ENCODE measurements around the gene SYT9. TPM values are rescaled to one million over a fixed set of nuclear protein-coding genes. Genes with fewer than 3 reads are reported as not detected.
A peak's percentile ranks its signal among the peaks of the same experiment; 100 is the strongest.

SYT9 gene
- total and polyA plus RNA-seq, 10 of the 15 experiments (the other 5 are each of a cell fraction or from before 2014, with no cell fraction given): 0.03 TPM; not detected in 9

- WGBS (ENCODE audit: insufficient coverage, insufficient replicate concordance, low lambda C conversion rate, missing lambda C conversion rate): 62% methylated on average over 3 of the region's 3 CpGs
- no TSS peak for BruUV-seq (replicated peaks)
- Histone ChIP-seq H3K79me2 (ENCODE audit: control insufficient read depth, insufficient read depth, low read length) (no peaks in the 10 kb centered on the region), H4K20me1 (ENCODE audit: control insufficient read depth, insufficient read depth) (no peaks in the 10 kb centered on the region), H3K9ac (ENCODE audit: control insufficient read depth, insufficient read depth, low read length) (no peak overlapping the region), H3K4me3 (no peak overlapping the region), H3K27ac (ENCODE audit: control insufficient read depth, insufficient read depth) (no peak overlapping the region), H3K4me2 (ENCODE audit: control insufficient read depth, insufficient read depth) (no peak overlapping the region), H3K4me1 (ENCODE audit: control insufficient read depth, insufficient read depth, low read length) (0 out of 2 replicates have a peak, but pooled peaks cover 5% of the 10 kb centered on the region), H3K27me3 (replicated peaks in 1 of 2; ENCODE audit: control insufficient read depth in 2 of 2, insufficient read depth in 2 of 2, low read length in 1 of 2) (no peaks in the 10 kb centered on the region), H3K9me3 (replicated peaks; ENCODE audit: control insufficient read depth, insufficient read depth, low read length) (no peaks in the 10 kb centered on the region), H3K36me3 (ENCODE audit: control insufficient read depth in 2 of 2, insufficient read depth in 2 of 2, low read length in 1 of 2) (no peaks in the 10 kb centered on the region), H2AFZ (ENCODE audit: control insufficient read depth, low read depth, low read length) (no peak overlapping the region)
- ChIA-PET SMC1A (ENCODE audit: uncharacterized antibody, unreplicated experiment) (interaction anchor here (1.5 to 8.5 kb wide), 3 partner anchors 26 to 87 kb away, joined by 3 to 119 read pairs (median 3); no protein-coding TSS in a partner anchor), RAD21 (ENCODE audit: unreplicated experiment) (interaction anchor here (0.6 to 4.1 kb wide), 2 partner anchors 87 to 255 kb away, joined by 3 to 74 read pairs; no protein-coding TSS in a partner anchor), CTCF (interaction anchor here (0.9 to 6.8 kb wide), 4 partner anchors 10 to 255 kb away, joined by 3 to 107 read pairs (median 5); no protein-coding TSS in a partner anchor), POLR2A (no interaction called here)
- intact Hi-C loops (cut with micrococcal nuclease; ENCODE audit: unreplicated experiment): loop anchor here (5.0 kb wide), 2 partner anchors 252 to 628 kb away; no protein-coding TSS in a partner anchor
- no peak for FAIRE-seq
- in situ Hi-C loops (cut with MboI): loop anchor here (5.0 kb wide), 2 partner anchors 88 to 338 kb away; no protein-coding TSS in a partner anchor
- no peak for TF ChIP-seq MYB (IDR thresholded peaks at IDR 0.05; ENCODE audit: borderline replicate concordance, low read depth, low read length)
- no peak for TF ChIP-seq PAX8 (IDR thresholded peaks at IDR 0.05)
- no peak for ATAC-seq
- no peak for DNase-seq (ENCODE audit: low read depth, low spot score)
Observed at GRCh38 chr11:7439746-7440320, 188.1 kb downstream of the SYT9 start.

- in situ Hi-C loops (cut with MboI) (loop anchor here (5.0 kb wide), 2 partner anchors 90 to 340 kb away; no protein-coding TSS in a partner anchor), intact Hi-C loops (cut with micrococcal nuclease; ENCODE audit: unreplicated experiment) (loop anchor here (1.0 to 5.0 kb wide), 5 partner anchors 89 to 630 kb away; no protein-coding TSS in a partner anchor)
- Histone ChIP-seq H3K4me1 (ENCODE audit: control insufficient read depth, insufficient read depth, low read length) (no peaks in the 10 kb centered on the region), H3K9me3 (replicated peaks; ENCODE audit: control insufficient read depth, insufficient read depth, low read length) (no peaks in the 10 kb centered on the region), H3K79me2 (ENCODE audit: control insufficient read depth, insufficient read depth, low read length) (no peaks in the 10 kb centered on the region), H4K20me1 (ENCODE audit: control insufficient read depth, insufficient read depth) (no peaks in the 10 kb centered on the region), H3K9ac (ENCODE audit: control insufficient read depth, insufficient read depth, low read length) (no peak overlapping the region), H3K4me2 (ENCODE audit: control insufficient read depth, insufficient read depth) (no peak overlapping the region), H3K4me3 (no peak overlapping the region), H3K27ac (ENCODE audit: control insufficient read depth, insufficient read depth) (no peak overlapping the region), H2AFZ (ENCODE audit: control insufficient read depth, low read depth, low read length) (no peak overlapping the region), H3K36me3 (ENCODE audit: control insufficient read depth in 2 of 2, insufficient read depth in 2 of 2, low read length in 1 of 2) (no peaks in the 10 kb centered on the region), H3K27me3 (replicated peaks in 1 of 2; ENCODE audit: control insufficient read depth in 2 of 2, insufficient read depth in 2 of 2, low read length in 1 of 2) (no peaks in the 10 kb centered on the region)
- ATAC-seq: peak; percentile 98
- ChIA-PET RAD21 (ENCODE audit: unreplicated experiment) (interaction anchor here (0.6 to 4.1 kb wide), 19 partner anchors 11 to 705 kb away, joined by 3 to 74 read pairs (median 3); no protein-coding TSS in a partner anchor), CTCF (interaction anchor here (0.6 to 6.8 kb wide), 39 partner anchors 9 to 349 kb away, joined by 3 to 107 read pairs (median 4); partner anchors contain the start of gene PPFIBP2), POLR2A (no interaction called here), SMC1A (ENCODE audit: uncharacterized antibody, unreplicated experiment) (interaction anchor here (0.7 to 8.5 kb wide), 21 partner anchors 7 to 350 kb away, joined by 3 to 119 read pairs (median 4); no protein-coding TSS in a partner anchor)
- no TSS peak for BruUV-seq (replicated peaks)
- 17% methylated on average over 6 of the region's 6 CpGs for WGBS (ENCODE audit: insufficient coverage, insufficient replicate concordance, low lambda C conversion rate, missing lambda C conversion rate)
- peak; percentile 30 for DNase-seq (ENCODE audit: low read depth, low spot score)
- FAIRE-seq: peak; percentile 89
- TF ChIP-seq POLR2AphosphoS2 (IDR thresholded peaks at IDR 0.05; ENCODE audit: low read depth, low read length) (no peak), RAD21 (IDR thresholded peaks at IDR 0.05; ENCODE audit: insufficient read depth, low read depth, low read length) (peak; percentile 98), USF1 (IDR thresholded peaks at IDR 0.05; ENCODE audit: borderline replicate concordance, extremely low read length, insufficient read depth, low read depth, low read length) (no peak), PKNOX1 (IDR thresholded peaks at IDR 0.05) (peak; percentile 37; the same call in 1 of the 2 replicates), NR2C1 (IDR thresholded peaks at IDR 0.05) (no peak), SMC3 (IDR thresholded peaks at IDR 0.05; ENCODE audit: borderline replicate concordance, low read length) (peak; percentile 94), TCF12 (IDR thresholded peaks at IDR 0.05; ENCODE audit: low read depth, low read length) (no peak)
Observed at GRCh38 chr11:7442588-7443215, 191.0 kb downstream of the SYT9 start.

Measured in GM12878 (cell line).